Putamen (tissue), 1 donor: ENCODE measurements around the gene WNT5A.

Experiments
- DNase-seq: peaks from one replicate; pipeline ENCODE4 v3.0.0-alpha.2; 2016; ENCODE audit warnings: low spot score

Gene WNT5A

DNA sequence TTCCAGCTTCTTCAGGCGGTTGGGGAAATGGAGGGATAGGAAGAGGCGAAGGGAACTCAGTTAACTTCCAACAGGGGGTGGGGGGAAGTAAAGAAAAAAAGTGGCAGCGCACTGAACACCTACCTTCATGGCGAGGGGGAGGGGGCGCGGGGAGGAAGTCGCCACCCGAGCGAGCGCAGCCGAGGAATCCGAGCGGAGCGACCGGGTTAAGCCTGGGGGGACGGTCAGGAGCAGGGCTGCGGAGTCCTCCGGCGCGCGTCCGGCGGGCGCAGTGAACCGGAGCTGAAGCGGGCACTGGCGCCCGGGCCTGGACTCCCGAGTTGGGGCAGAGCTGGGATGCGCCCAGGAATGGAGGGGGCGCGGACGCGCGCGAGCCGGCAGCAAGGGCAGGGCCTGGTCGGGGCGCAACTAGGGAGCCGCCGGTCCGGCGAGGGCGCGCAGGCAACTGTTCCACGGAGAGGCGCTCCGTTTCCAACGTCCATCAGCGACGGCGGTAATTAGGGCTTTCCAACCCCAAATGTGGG is at the start of gene WNT5A:
Gene WNT5A, minus strand, starts transcription at position 450 of the 524 bp plus-strand sequence. Its CDS starts 321 bp downstream, at position 129.
- no peak for DNase-seq

DNA sequence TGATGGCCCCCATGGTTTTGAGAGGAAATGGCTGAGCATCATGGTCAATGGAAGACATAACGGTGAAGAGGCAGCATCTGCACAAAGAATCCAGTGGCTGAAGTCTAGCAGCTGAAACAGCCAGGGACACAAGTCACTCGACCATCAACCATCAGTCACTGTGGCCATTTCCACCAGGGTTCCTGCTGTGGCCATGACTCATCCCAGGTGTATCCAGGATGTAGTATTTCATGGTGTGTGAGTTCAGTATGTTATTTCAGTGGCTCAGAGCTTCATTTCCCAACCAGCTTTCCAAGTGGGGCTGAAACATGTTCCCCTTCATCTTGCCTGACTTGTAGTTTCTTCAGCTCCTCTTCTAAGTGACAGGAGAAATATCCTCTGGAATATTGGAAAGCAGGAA is 47.8 kb upstream of the WNT5A start:
- no peak for DNase-seq

DNA sequence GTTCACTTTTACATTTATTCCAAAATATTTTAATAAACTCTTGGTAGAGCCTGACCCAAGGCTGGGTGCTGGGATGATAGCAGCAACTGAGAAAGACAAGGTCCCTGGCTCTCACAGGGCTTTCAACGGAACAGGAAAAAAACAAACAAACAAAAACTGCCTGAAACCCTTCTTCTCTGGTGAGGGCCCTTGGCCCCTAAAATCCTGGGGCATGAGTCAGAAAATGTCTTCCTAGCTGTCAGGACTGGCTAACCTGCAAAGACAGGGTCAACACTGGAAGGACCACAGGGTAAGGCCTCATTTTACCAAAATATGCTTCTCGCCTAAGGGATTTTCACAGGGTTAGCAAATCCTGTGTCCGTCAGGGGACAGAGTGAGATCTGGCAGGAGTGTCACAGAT is 45.7 kb upstream of the WNT5A start:
- DNase-seq = no peak

DNA sequence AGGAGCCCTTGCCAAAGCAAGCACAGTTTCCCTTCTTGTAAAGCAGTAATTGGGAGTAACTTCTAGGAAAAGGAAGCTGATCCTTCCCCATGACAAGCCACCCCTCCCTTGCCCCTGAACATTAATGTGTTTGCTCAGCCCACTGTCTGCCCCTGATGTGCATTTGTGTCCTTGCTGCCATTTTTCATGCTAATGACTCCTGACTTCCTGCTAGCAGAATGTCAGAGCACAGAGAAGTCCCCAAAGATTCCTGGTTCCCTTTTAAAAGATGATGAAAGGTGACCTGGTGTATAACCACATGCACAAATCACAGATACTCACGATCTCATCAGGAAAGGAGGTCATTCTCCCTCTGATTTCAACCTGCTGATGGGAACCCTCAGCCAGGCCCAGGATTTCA is 44.2 kb upstream of the WNT5A start:
- DNase-seq = no peak

DNA sequence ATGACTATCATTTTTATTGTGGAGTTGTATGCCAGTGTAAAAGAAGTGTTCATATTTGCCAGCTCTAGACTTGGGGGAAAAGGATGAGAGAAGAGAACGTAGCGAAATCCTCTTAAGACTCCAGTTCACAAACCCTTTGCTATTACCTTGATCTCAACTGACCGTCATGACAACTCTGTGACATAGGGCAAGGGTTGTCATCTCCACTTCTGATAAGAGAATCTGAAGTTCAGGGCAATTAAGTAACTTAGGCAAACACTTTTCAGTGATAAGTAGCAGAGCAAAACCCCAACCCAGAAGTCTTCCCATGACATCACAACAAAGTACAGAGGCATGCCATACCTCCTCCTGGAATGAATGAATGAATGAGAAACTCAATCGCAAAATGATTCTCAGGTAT is 40.3 kb upstream of the WNT5A start:
- no peak for DNase-seq

DNA sequence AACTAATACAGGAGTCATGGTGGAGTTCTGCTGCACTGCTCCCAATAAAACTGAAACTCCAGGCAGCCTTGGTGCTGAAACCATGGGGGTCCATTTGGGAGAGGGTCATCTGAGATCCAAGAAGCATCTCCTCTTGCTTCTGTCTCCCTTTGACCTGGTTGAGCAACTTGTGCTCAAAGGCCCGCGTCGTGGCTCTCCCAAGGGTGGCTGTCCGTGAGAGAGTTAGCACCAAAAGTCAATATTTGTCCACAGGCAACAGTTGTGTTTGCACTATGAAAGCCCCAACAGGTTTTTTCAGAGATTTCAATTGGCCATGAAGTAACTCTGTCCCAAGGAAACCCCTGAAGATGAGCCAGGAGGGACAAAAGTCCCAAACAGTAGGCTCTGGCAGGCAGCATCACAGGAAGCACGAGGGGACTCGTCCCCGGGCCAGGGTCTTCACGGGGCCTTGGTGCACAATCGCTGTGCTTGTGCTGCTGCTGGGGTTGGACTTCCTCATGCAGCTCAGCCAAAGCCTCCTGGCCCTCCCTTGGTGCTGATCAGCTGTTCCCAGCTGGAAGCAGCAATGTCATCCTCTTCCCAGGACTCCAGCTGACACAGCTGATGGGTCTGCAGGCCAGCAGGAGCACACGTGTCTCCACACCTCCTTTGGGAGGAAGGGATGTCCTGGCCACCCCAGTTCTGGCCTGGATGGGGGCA is 39.4 kb upstream of the WNT5A start:
- DNase-seq = no peak

DNA sequence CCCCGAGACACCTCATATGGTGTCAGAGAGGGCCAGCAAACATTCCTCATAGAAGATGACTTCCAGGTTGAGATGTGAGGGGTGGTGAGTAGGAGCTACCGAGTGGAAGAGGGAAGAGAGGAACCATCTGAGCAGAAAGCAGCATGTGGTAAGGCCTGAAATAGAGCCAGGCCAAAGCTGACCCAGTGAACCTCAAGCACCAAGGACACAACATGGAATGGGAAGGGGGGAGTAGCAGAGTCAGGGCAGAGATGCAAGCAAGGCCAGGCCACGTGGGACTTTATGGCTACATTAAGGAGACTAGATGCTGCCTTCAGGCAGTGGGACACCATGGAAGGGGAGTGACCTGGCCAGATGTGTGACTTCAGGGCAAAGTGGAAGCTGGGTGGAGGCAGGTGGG is 38.3 kb upstream of the WNT5A start:
- DNase-seq = no peak

DNA sequence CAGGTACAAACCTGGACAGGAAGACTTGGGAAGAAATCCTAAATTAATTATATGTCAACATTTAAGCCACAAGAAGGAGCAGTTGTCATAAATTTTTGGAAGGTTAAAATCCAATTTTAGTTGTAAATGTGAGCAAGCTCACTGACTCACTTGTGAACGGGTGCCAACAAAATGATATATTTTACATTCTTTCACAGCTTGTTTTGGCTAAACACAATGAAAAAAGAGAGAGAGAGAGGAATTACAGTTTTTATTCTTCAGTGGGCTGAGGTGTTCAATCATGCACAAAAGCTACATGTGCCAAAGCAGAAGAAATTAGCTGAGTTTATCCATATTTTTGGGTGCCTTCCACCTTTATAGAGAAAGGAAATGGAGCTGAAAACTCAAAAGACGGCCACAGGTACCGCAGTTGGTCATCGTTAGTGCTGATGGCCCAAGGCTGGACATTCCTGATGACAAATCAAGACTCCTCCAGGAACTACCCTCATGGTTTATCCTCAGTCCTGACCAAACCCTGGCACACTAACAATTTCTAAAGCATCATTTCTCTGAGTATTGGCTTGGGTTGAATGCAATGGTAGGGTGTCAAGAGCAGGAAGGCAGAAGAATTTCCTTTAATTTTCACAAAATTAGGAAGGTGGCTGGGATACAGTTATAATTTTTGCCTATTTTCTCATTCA is 37.6 kb upstream of the WNT5A start:
- no peak for DNase-seq

DNA sequence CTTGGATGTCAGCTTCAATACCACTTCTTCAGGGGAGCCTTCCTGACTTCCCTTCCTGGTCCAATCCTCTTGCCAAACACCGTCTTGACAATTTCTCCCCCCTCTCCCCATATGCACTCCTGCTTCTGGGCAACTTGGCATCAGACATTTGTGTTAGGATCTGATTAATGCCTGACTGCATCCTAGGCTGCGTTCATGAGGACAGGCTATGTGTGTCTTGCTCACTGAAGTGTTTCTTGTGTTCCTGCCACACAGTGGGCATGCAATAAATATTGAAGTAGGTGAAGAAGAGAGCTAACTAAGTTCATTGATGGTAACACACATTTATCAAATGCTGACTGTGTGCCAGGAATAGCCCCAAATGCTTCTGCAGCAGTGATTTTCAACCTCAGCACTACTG is 36.4 kb upstream of the WNT5A start:
- no peak for DNase-seq

DNA sequence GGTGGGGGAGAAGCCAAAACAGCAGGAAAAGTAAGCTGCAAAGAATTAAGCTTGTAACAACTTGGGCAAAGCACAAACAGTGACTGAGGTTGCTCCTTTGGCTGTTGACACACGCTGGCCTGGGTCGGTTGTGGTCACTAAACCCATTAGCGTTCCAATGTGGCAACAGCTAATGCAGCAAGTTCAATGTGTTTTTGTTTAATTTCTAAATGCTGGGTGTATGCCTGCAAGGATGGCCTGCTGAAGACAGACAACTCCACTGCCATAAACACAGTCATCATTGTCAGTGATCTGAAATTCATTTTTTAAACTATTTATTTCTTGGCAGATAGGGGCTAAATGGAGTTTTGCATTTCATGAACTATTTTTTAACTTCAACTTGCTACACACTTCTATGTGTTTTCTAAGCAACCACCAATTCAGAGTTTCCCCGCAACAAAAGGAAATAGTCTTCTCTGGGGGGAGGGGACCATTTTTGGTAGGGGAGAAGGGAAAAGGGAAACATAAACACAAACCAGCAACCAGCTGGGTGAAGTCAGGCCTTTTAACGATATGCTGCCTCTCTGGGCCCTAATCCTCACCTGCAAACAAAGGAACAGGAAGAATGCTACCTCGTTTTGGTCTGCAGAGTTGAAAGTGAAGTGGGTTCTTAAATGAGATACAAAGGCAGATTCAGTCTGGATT is 34.8 kb upstream of the WNT5A start:
- DNase-seq = no peak

DNA sequence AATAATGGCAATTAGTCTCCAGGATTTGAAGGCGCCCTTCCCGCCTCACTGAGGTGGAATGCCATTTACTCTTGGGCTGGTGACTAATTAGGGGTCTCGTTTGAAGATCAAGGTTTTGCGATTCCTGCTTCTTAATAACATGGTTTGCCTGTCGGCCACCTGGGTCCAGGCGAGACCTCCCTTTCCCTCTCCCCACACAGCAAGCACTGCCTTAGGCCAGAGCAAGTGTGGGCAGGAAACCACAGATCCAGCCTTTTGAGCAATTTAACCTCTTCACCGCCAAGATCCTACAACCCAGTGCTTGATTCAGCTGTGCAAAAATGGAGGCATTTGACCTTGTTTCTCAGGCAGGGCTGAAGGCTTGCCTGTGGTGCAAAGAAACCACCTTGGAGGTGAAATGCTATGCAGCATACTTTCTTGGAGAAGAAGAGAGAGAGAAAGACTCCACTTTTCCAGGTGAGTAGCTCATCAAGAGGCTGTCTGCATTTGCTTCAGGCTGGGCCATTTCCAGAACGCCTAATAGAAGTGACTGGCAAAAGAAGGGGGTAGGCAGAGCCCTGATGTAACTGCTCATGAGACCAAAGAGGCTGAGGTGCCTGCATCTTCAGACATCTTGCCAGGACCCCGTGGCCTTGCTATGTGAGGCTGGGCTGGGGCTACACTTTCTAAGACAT is 34.1 kb upstream of the WNT5A start:
- DNase-seq = no peak

DNA sequence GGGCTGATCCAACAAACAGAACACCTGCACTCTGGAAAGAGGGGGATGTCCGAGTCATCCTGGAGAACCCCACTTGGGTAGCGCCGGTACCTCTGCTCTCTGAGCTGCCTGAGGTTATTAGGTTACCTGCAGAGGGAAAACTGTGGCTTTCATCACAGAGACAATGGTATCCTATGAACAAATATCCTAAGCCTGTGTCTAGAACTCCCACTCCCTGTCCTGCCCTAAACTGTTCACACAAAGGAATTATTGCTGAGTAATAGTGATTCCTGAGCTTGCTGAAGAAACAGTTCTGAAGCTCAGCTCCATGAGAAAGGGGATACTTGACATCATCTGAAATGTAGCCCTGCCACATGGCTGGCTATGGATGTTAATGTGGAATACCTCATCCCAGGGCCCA is 31.9 kb upstream of the WNT5A start:
- no peak for DNase-seq

DNA sequence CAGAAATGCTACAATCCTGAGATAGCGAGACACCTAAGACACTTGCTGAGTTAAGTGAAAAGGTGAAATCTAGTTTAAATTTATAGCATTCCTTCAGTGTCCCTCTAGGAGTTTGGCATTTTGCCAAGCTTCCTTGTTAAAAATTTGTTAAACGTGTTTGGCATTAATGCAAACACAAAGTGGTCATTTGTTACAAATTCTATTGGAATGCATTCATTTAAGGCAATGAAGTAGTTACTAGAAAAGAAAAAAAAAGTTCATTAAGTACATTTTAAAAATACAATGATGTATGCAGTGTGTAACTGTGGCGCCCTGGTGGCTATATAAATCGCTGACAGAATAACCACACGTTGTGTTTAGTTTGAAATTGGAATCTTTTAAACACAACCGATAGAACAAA is 31.3 kb upstream of the WNT5A start:
- DNase-seq = no peak

DNA sequence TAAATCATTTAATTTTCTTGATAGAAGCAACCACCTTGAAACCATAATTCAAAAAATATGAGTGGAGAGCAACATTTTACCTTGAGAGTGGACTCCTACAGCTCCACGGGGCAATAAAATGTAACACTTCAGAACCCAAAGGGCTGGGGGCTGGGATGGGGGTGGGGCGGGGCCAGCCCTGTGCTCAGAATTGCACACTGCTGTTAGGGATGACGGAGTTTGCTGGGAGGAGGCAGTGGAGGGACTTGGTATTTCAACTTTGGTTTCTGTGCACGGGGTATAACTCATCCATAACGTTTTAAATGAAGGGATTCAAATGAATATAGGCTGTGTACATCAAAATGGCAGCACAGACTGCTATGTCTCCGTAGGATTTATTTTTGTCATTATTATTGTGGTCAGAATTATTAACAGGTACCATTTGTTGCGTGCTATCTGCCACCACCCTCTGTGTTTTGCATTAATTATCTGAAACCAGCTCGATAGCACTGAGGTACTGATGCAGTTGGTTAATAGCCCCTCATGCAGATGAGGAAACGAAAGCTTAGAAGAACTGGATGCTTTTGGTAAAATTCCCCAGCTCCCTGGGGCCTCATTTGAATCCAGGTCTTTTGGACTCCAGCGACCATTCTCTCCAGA is 29.4 kb upstream of the WNT5A start:
- no peak for DNase-seq

DNA sequence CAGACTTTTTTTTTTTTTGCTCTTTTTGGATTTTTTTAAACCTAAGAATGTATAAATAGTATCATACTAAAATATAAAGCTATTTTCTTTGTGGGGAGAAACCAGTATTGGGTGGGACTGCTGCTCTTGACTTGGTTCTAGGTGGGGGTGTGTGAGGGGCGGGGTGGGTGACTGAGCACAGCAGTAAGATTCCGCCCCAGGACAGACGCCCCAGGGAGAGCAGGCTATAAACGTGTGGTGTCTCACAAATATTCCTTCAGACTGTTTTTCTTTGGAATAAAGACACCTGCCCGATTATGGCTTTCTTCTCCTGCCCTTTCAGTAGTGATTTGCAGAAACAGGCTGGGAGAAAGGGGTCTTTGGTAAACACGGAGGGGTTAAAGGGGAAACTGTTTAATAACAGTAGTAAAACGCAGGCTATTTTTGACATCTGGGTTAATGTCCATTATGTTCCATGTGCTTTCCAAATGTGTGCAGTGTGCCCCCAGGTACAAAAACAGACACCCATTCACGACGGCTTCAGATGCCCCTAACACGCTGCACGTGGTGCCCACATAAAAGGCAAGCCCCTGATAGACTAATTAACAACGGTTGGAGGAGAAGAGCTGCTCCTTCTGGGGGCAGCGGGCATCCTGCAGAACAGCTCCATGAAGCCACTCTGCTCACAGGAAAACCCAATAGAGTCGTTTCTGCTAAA is 28.6 kb upstream of the WNT5A start:
- DNase-seq = no peak

DNA sequence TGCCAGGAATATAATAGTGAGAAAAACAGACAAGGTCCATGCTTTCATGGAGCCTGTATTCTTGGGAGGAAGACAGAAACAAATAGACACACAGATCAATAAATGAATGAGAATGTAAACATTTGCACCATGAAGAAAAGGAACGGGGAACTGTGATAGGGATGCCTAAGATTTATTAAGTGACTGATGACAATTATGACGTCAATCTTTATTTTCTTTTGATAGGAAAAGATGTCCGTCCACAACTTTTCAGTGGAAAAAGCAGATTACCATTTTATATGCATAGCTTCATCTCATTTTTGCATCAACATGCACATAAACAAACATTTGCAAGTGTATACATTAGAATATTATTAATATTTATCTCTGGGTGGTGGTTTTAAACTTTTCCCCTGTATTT is 27.9 kb upstream of the WNT5A start:
- DNase-seq = no peak

DNA sequence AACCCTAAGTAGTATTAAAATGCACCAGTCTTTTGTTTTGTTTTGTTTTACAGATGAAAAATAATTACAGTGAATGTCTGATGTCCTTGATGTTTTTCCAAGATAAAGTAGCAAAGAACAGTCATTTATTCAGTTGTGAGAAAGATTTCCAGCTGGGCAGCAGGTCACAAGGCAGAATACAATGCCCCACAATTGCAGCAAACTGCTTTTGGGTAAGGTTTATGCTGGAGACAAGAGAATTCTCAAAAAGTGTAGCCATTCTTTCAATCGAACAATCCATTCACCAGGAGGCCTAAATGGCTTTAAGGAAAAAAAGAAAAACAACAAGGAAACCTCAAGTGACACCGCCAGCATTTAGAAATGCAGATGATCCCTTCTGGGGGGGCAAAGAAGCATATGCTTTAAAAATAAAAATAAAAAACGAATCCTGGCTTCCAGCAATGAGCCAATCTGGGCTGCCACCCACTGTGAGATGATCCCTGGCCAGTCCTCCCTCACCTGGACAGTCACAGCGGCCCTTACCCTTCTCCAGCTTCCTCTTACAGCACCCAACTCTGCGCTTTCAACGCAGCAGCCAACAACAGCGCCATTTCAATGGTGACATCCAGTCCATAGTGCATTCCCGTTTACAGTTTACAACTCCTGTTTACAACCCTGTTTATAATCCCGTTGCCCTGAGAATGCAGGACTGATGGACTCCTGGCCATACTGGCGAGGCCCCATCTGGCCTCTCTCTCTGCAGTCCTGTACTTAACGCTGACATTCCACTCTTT is 25.7 kb upstream of the WNT5A start:
- DNase-seq = no peak

DNA sequence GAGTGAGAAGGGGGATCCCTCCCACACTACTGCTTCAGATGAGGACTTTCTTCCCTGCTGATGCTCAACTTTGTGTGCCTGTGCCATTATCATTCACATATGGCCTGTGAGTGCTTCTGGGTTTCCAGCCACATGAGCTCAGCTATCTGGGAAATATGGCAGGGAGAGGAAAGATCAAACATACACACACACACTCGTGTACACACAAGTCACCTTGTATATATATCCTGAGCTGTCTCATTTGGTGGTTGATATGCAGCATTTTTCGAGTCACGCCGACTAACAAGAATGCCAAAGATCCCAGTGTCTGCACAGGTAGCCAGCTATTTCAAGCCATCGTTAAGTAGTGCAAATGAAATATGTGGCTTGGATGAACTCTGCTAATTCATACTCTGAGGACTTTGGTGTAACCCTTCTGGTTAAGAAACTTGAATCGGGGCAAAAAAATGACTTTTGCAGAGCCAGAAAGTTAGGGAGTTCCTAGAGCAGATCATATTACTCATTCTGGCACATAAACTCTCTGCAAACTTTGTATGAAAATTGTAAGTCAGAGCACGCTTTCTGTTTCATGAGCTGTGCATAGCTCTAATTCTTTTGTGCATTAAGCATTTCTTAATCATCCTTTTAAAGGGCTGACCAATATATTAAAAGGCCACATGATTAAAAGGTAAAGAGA is 24.9 kb upstream of the WNT5A start:
- DNase-seq = no peak

DNA sequence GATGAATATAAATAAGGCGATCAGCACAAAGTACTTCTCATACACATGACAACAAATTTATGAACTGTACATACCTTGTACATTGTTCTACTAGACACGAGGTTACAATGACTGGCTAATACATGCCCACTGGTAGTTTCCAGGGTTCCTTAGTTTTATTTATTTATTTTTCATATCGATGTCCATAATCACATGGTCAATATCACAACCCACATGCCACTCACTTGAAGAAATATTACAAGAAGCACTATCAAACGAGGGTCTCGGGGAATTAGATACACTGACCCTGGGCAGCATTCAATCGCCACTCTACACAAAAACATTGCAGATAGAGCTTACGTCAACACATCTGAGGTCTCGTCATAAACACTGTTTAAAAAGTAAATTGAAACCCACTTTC is 21.2 kb upstream of the WNT5A start:
- no peak for DNase-seq

DNA sequence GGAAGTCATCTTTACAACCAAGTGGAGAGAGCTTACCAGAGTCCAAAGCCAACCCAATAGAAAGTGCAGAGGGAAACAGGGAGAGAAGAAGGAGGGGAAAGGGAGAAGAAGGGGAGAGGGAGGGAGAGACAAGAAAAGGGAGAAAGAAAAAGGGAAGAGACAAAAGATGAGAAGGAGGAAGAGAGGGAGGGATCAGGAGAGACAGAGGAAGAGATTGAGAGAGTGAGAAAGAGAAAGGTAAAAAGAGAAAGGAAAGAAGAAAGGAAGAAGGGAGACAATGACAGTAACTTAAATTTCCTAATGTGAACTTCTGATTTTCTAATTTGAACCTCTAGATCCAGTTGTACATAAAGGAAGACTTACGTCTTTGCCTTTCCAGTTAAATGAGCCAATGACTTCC is 20.7 kb upstream of the WNT5A start:
- no peak for DNase-seq
